B cell (primary cell): ENCODE data around the gene SRPRB. TPM values are rescaled to one million over a fixed set of nuclear protein-coding genes. Genes with fewer than 3 reads are reported as not detected.

Experiments used
- ATAC-seq: fragments of 200-7000 bp; cut with Tn5 transposase; one replicate; pipeline ENCODE4 v1.10.0; 2021; ENCODE audit warnings: low read depth, mild to moderate bottlenecking, moderate number of reproducible peaks, moderate library complexity
- CTCF ChIA-PET: fragments of 350-600 bp; sonication (Branson Sonifier 250); formaldehyde crosslinking; loops from one replicate; lab custom pipeline; 2021; ENCODE audit warnings: antibody characterized with exemption, inconsistent platforms; lab: Charles Lee
- POLR2A ChIA-PET: fragments of 350-600 bp; sonication (Branson Sonifier 250); formaldehyde crosslinking; loops from one replicate; lab custom pipeline; 2021; ENCODE audit warnings: antibody characterized with exemption; lab: Charles Lee
- DNase-seq: peaks from one replicate; pipeline ENCODE4 v3.0.0; 2013
- H2AFZ ChIP-seq: 2 replicates; pipeline ENCODE4 v1.6.1; 2012; ENCODE audit warnings: mild to moderate bottlenecking, low read depth, low read length; ENCODE audit not compliant: insufficient read depth, poor library complexity, severe bottlenecking
- H3K27ac ChIP-seq, 2 donors: 1 replicate in 1 of 2; 2 replicates in 1 of 2; pipeline ENCODE4 v1.5.1; 2012 to 2013; ENCODE audit warnings: low read length in 2 of 2, mild to moderate bottlenecking in 2 of 2, moderate library complexity in 1 of 2
- H3K27me3 ChIP-seq, 4 experiments: fragments of 200-600 bp in 1 of 4; sonication (generic) in 1 of 4; replicated peaks in 1 of 4; 1 replicate in 2 of 4; 2 replicates in 2 of 4; pipeline versions ENCODE4 v1.6.1 to v1.7.0; 2013 to 2016; ENCODE audit warnings: low read length in 3 of 4, mild to moderate bottlenecking in 2 of 4, mixed read lengths in 1 of 4, moderate library complexity in 1 of 4; ENCODE audit not compliant: insufficient read depth in 4 of 4, control insufficient read depth in 3 of 4; ENCODE audit errors: control extremely low read depth in 1 of 4
- H3K36me3 ChIP-seq, 2 experiments: replicated peaks in 1 of 2; 1 replicate in 1 of 2; 2 replicates in 1 of 2; pipeline versions ENCODE4 v1.6.1 to v1.7.1; 2013; ENCODE audit warnings: low read length in 1 of 2; ENCODE audit not compliant: insufficient read depth in 2 of 2, control insufficient read depth in 1 of 2; ENCODE audit errors: control extremely low read depth in 1 of 2, extremely low read depth in 1 of 2
- H3K4me1 ChIP-seq, 2 donors: fragments of 200-600 bp in 1 of 2; sonication (generic) in 1 of 2; 1 replicate in 1 of 2; 2 replicates in 1 of 2; pipeline versions ENCODE4 v1.5.1 to v1.6.1; 2013 to 2017; ENCODE audit warnings: low read length in 2 of 2; ENCODE audit not compliant: control insufficient read depth in 2 of 2, insufficient read depth in 2 of 2
- H3K4me2 ChIP-seq: replicated peaks from 2 replicates; pipeline ENCODE3; 2012; ENCODE audit warnings: mild to moderate bottlenecking, low read depth, low read length; ENCODE audit not compliant: poor library complexity, severe bottlenecking
- H3K4me3 ChIP-seq, 5 experiments: fragments of 200-600 bp in 1 of 5; sonication (generic) in 1 of 5; 1 replicate in 3 of 5; 2 replicates in 2 of 5; pipeline versions ENCODE4 v1.5.1 to v1.7.0; 2011 to 2016; ENCODE audit warnings: low read length in 4 of 5, mild to moderate bottlenecking in 4 of 5, low read depth in 2 of 5, control low read depth in 1 of 5, moderate library complexity in 1 of 5; ENCODE audit not compliant: insufficient read depth in 1 of 5; ENCODE audit errors: control extremely low read depth in 1 of 5, extremely low read depth in 1 of 5
- H3K79me2 ChIP-seq: fragments of 200-600 bp; sonication (generic); one replicate; pipeline ENCODE4 v1.6.0; 2016; ENCODE audit warnings: low read length; ENCODE audit not compliant: control insufficient read depth, insufficient read depth
- H3K9ac ChIP-seq: fragments of 200-600 bp; sonication (generic); 2 replicates; pipeline ENCODE4 v1.6.1; 2017; ENCODE audit warnings: mild to moderate bottlenecking, low read length, moderate library complexity
- H3K9me3 ChIP-seq, 3 donors: one replicate each; pipeline versions ENCODE4 v1.6.1 to v1.7.1; 2013; ENCODE audit warnings: low read length in 2 of 3; ENCODE audit not compliant: control insufficient read depth in 2 of 3, insufficient read depth in 1 of 3; ENCODE audit errors: control extremely low read depth in 1 of 3
- H4K20me1 ChIP-seq: 2 replicates; pipeline ENCODE4 v1.6.0; 2012; ENCODE audit warnings: mild to moderate bottlenecking, low read length; ENCODE audit not compliant: insufficient read depth, control insufficient read depth, poor library complexity, severe bottlenecking
- H3K27ac Mint-ChIP-seq: one replicate; pipeline ENCODE4 v1.8.0; 2021; ENCODE audit warnings: mixed read lengths
- H3K27me3 Mint-ChIP-seq: one replicate; pipeline ENCODE4 v1.8.0; 2021; ENCODE audit warnings: mixed read lengths
- H3K4me1 Mint-ChIP-seq: one replicate; pipeline ENCODE4 v1.8.0; 2021; ENCODE audit warnings: mixed read lengths
- H3K4me3 Mint-ChIP-seq: one replicate; pipeline ENCODE4 v1.8.0; 2021; ENCODE audit warnings: mixed read lengths
- H3K9me3 Mint-ChIP-seq: one replicate; pipeline ENCODE4 v1.8.0; 2022; ENCODE audit warnings: mixed read lengths; ENCODE audit not compliant: insufficient read depth
- CTCF ChIP-seq: fragments of 200-600 bp; IDR thresholded peaks from one replicate; pipeline ENCODE4 v1.8.0; 2022; ENCODE audit warnings: antibody characterized with exemption, mild to moderate bottlenecking
- EZH2 ChIP-seq: IDR thresholded peaks from 2 replicates; pipeline ENCODE4 v1.6.1; 2012; ENCODE audit warnings: borderline replicate concordance, low read depth, mild to moderate bottlenecking, moderate library complexity, low read length; ENCODE audit not compliant: insufficient read depth, poor library complexity, severe bottlenecking
- WGBS: methylation state at CpG from one replicate; pipeline ENCODE4 v1.1.5; 2013; ENCODE audit warnings: missing lambda C conversion rate; ENCODE audit not compliant: insufficient coverage; 5-methylcytosine and 5-hydroxymethylcytosine counted together
- intact Hi-C: fragments of 100-400 bp; cut with micrococcal nuclease; formaldehyde crosslinking; loops from one replicate; pipeline ENCODE4 v1.10.0; 2022
- polyA plus RNA-seq: library from polyadenylated mRNA; depleted of rRNA; stranded (reverse); fragments of >200 nt; gene quantifications from 2 replicates; pipeline ENCODE4 v1.2.3, GENCODE V29; 2012
- total RNA-seq, 2 donors: library from RNA; stranded (reverse); fragments of 120-200 nt in 1 of 2; gene quantifications; 1 replicate in 1 of 2; 2 replicates in 1 of 2; pipeline versions ENCODE4 v1.2.3 to v1.2.4, GENCODE V29; 2013 to 2022

Gene SRPRB
- total and polyA plus RNA-seq, 2 donors (not counting 1 experiment from before 2014, with no cell fraction given), result 10.1 to 28.8 TPM

DNA sequence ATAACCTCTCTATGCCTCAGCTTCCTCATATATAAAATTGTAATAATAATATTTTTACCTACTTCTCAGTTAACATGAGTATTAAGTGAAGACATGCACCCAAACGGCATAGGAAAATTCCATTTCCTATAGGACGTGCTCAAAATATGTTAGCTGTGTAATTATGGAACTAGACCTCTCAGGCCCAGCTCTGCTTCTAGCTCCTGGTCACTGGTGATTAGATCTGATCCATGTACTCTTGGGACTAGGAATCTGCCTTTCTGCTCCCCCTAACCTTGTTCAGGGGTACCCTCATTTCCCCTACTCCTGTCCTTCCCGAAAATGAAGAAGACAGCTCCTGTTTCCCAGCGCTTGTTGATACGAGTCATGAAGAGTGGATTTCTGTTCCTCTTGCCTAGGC is 29.8 kb upstream of the SRPRB start:
- Histone ChIP-seq H3K4me2 (no peak overlapping the region), H3K27ac (no peak overlapping the region), H4K20me1 (no peaks in the 10 kb centered on the region), H3K27me3 (peaks cover 0 to 6% (median 3%) of the 10 kb centered on the region in 4 experiments), H3K4me3 (no peak overlapping the region), H3K9ac (no peak overlapping the region), H3K79me2 (no peaks in the 10 kb centered on the region), H2AFZ (no peak overlapping the region), H3K36me3 (no peaks in the 10 kb centered on the region), H3K9me3 (no peaks in the 10 kb centered on the region), H3K4me1 (no peaks in the 10 kb centered on the region)
- Mint-ChIP-seq H3K27me3 (peaks cover 40% of the 10 kb centered on the region), H3K4me1 (no peaks in the 10 kb centered on the region), H3K27ac (no peak overlapping the region), H3K4me3 (no peak overlapping the region), H3K9me3 (no peaks in the 10 kb centered on the region)
- intact Hi-C loops, result no loop called here
- DNase-seq (no peak), ATAC-seq (no peak)
- CTCF ChIA-PET, result no interaction called here
- no peak for TF ChIP-seq CTCF
- no peak for TF ChIP-seq EZH2
- WGBS, result 100% methylated on average over 3 of the region's 5 CpGs
- POLR2A ChIA-PET, result no interaction called here

- Histone ChIP-seq H3K27me3 (peaks cover 0 to 6% (median 3%) of the 10 kb centered on the region in 4 experiments), H3K4me1 (no peaks in the 10 kb centered on the region), H3K9me3 (no peaks in the 10 kb centered on the region), H3K36me3 (no peaks in the 10 kb centered on the region), H3K27ac (no peak overlapping the region), H3K4me2 (no peak overlapping the region), H3K4me3 (no peak overlapping the region), H3K79me2 (no peaks in the 10 kb centered on the region), H3K9ac (no peak overlapping the region), H4K20me1 (no peaks in the 10 kb centered on the region), H2AFZ (no peak overlapping the region)
- Mint-ChIP-seq H3K27ac (no peak overlapping the region), H3K27me3 (peaks cover 34% of the 10 kb centered on the region), H3K4me1 (no peaks in the 10 kb centered on the region), H3K4me3 (no peak overlapping the region), H3K9me3 (no peaks in the 10 kb centered on the region)
- no peak for DNase-seq
- ChIA-PET POLR2A (no interaction called here), CTCF (no interaction called here)
- 100% methylated on average over 3 of the region's 7 CpGs for whole genome bisulfite sequencing
- intact Hi-C loops, result no loop called here
- no peak for TF ChIP-seq CTCF
- TF ChIP-seq EZH2, result no peak
- no peak for ATAC-seq
Measured at GRCh38 chr3:133776794-133777438, 28.7 kb upstream of the SRPRB start.
